GM18870 (cell line): ENCODE results near the gene TLE3.
"Not testable (repeated sequence)": the region's sequence is repeated elsewhere in the genome, so short reads cannot be mapped to it uniquely, and the experiment has no call there.

Source experiments
- ATAC-seq: cut with Tn5 transposase; IDR thresholded peaks from one replicate; pipeline ENCODE4 v1.9.1; 2021; ENCODE audit warnings: moderate library complexity; ENCODE audit not compliant: unreplicated experiment

Gene TLE3

GRCh38 chr15:70127288-70127746, 29.6 kb upstream of the TLE3 start:
- ATAC-seq = no peak

DNA sequence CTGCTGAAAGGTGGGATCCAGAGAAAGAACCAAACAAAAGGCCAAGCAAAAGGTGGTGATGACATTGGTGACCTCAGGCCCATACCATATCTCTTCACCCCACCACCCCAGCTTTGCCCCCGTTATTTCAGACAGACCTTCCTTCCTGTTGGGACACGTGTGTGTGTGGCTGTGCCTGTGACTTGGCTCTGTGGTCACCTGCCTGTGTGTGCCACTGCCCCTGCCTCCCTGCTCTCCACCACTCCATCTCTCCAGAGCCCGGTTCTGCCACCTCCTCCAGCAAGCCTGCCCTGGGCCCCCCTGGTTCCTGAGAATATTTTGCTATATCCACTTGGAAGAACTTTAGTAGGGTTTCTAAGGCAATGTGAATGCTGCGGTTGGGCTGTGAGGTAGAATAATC, 28.6 kb upstream of the TLE3 start:
- ATAC-seq = no peak

- ATAC-seq = no peak
Measured at GRCh38 chr15:70125605-70126004, 27.9 kb upstream of the TLE3 start.

DNA sequence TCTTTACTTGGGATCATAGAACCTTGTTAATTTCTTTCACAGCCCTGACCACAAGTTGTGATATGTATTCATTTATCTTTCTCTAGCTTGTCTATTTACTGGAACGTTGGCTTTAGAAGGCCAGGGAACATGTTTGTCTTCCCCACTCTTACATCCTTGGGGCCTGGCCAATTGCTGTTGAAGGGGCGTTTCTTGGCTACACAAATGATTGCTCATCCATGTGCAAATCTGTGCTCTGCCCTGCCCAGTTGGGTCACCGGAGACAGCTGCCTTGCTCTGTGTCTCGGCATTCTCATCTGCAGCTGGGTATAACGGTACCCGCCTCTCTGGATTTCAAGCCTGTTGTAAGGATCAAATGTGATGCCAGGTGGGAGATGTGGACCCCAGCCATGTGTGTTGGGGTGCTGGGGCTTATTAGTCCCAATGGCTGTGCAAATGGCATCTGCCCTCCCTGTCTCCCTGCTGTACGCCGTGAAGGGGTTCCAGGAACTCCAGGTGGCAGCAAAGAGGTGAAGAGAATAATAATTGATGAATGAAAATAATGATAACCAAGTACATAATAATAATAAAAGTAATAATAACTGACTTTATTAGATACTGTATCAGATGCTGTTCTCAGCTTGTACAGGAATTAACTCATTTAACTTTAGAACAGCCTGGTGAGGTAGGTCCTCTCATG, 24.0 kb upstream of the TLE3 start:
- ATAC-seq = no peak

DNA sequence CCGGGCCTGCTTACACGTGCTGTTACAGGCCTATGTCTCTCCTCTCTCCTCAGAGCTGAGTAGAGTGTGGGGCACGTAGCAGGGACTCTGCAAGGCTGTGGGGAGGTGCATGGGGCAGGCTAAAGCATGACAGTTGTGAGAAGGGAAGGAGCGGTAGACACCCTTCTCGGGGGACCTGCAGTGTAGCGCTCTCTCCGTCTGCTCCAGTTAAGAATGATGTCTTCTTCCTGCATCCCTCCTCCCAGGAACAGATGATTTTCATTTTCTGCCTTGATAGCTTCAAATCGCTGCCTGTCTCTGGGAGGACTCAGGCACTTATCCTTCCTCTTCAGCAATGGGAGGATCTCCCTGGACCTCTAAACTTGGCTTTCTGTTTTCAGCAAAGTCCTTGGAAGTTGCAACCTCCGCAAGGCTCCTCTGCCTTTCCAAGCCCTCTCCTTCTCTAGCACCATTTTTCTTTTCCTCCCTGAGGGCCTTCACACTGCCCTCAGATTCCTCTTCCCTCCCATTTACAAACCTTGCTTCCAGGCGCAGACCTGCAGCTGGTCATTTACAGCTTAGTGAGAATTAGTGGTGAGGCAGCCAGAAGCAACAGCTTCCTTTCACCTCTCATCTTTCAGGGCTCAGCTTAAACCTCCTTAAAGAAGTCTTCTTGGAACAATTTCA, 23.4 kb upstream of the TLE3 start:
- ATAC-seq = no peak

- no peak for ATAC-seq
Measured at GRCh38 chr15:70119911-70120508, 22.3 kb upstream of the TLE3 start.

- no peak for ATAC-seq
Measured at GRCh38 chr15:70118599-70118998, 20.9 kb upstream of the TLE3 start.

- ATAC-seq = no peak
Measured at GRCh38 chr15:70116317-70116716, 18.6 kb upstream of the TLE3 start.

- ATAC-seq = no peak
Measured at GRCh38 chr15:70114221-70114620, 16.5 kb upstream of the TLE3 start.

GRCh38 chr15:70113304-70113700, 15.6 kb upstream of the TLE3 start:
- no peak for ATAC-seq

GRCh38 chr15:70112572-70113303, 15.0 kb upstream of the TLE3 start:
- not testable (repeated sequence) for ATAC-seq

- no peak for ATAC-seq
Measured at GRCh38 chr15:70112074-70112395, 14.3 kb upstream of the TLE3 start.

- no peak for ATAC-seq
Measured at GRCh38 chr15:70111203-70112073, 13.7 kb upstream of the TLE3 start.

GRCh38 chr15:70109978-70110377, 12.3 kb upstream of the TLE3 start:
- ATAC-seq = no peak

GRCh38 chr15:70109531-70109930, 11.8 kb upstream of the TLE3 start:
- ATAC-seq = no peak

DNA sequence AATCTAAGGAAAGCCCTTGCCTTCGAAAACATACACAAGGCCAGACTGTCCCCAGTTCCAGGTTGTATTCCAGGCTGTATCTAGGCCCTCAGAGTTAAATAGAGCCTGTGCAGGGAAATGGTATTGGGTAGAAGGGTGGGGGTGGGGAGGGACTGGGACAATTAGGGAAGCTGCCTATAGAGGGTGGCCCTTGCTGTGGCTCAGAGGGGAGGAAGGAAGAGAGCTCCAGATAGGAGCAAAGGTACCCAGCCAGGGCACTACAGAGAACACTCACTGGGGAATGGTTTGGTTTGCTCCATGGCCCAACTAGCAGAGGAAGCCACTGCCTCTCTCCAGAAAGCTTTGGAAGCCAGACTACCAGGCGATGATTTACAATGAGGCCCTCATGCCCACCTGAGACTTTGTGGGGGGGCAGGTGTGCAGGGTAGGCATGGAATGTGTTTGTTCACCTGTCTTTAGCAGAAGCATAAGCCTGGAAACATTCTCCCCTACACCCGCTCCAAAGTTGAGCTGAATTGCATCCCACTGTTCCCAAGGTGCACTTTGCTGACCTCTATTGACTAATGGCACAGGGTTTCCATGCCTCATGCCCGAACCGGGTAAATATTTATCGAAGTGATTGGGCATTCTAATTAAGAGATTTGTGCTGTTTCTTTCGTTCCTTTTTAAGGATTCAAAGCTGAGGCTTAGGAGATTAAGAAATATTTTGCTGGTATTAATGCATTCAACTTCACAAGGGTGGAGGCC, 6.3 kb upstream of the TLE3 start:
- no peak for ATAC-seq

DNA sequence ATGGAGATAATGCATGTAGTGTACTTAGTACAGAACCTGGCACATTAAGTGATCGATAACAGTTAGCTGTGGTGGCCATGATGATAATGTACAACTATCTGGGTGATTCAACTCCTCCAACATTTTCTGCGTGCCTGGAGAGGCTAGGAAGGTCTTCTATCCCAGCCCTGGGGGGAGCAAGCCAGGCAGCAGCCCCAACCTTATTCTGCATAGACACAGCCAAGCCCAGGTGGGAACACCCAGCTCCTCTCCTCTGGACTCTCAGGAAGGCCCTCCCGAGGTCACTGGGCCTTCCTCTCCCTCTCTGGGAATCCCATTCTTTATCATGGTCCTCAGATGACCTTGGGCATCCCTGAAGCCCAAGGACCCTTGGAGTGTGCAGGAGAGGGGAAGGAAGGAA, 5.1 kb upstream of the TLE3 start:
- ATAC-seq = no peak

DNA sequence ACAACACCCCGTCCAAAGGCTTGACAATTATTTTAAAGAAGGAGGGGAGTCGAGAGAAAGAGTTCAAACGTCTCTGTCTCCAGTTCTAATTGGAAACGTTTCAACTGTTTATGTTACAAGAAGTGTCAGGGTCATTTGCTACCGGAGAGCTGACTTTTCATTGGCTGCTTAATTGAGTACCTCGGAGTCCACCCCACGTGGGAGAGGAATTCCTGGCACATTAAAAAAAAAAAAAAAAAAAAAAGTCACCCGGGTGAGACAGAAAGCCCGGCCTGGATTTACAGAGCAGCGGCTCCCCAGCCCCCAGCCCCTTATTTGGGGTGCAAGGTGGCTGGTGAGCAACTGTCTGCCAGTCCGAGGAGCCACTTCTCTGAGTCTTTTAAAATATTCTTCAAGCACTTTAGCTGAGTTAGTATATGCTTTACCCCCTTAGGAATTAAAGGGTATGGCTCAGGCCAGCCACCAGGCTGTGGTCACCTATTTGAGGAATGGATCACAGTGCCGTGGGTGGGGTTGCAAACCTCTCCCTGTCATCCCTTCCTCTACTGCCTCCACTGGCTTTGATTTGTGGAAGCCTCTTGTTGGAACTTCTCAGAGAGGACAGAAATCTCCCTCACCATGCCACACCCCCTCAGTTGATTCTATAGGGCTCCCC, 3.9 kb upstream of the TLE3 start:
- ATAC-seq = no peak

GRCh38 chr15:70100474-70101341, 3.0 kb upstream of the TLE3 start:
- ATAC-seq = no peak
